Fibroblast of lung (primary cell): ENCODE measurements around the gene JUP.

Source experiments
- EZH2 ChIP-seq: IDR thresholded peaks from 2 replicates; pipeline ENCODE4 v1.5.1; 2012; ENCODE audit warnings: low read length, control low read depth, mild to moderate bottlenecking; ENCODE audit errors: missing control alignments
- TF ChIP-seq, protein P1 (sequence below), 2 donors: IDR thresholded peaks in 1 of 2; conservative IDR thresholded peaks in 1 of 2; 1 replicate in 1 of 2; 2 replicates in 1 of 2; pipeline ENCODE4 v1.5.1; 2011 to 2012; ENCODE audit warnings: low read length in 2 of 2, control low read depth in 1 of 2, inconsistent platforms in 1 of 2, low read depth in 1 of 2, mild to moderate bottlenecking in 1 of 2

DNA sequence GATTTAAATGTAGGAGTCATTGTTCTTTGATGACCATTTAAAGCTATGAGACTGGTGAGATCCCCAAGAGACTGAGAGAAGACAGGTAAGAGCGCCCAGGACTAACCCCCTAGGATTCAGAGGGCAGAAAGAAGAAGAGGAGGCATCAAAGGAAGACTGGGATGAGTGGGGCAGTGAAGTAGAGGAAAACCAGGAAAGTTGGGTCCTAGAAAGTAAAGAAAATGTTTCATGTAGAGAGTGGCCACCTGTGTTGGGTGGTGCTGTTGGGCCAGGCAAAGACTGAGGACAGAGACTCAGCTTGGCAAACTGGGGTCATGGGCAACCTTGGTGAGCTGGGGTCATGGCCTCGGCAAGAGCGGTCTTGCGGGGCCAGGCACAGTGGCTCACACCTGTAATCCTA lies 50.8 kb downstream of the JUP start:
- TF ChIP-seq, protein P1, sequence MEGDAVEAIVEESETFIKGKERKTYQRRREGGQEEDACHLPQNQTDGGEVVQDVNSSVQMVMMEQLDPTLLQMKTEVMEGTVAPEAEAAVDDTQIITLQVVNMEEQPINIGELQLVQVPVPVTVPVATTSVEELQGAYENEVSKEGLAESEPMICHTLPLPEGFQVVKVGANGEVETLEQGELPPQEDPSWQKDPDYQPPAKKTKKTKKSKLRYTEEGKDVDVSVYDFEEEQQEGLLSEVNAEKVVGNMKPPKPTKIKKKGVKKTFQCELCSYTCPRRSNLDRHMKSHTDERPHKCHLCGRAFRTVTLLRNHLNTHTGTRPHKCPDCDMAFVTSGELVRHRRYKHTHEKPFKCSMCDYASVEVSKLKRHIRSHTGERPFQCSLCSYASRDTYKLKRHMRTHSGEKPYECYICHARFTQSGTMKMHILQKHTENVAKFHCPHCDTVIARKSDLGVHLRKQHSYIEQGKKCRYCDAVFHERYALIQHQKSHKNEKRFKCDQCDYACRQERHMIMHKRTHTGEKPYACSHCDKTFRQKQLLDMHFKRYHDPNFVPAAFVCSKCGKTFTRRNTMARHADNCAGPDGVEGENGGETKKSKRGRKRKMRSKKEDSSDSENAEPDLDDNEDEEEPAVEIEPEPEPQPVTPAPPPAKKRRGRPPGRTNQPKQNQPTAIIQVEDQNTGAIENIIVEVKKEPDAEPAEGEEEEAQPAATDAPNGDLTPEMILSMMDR (conservative IDR thresholded peaks at IDR 0.05 in 1 of 2, IDR thresholded peaks at IDR 0.05 in 1 of 2; ENCODE audit: low read depth in 1 of 2, low read length in 2 of 2), result no peak
- TF ChIP-seq EZH2, result no peak
